SU-DHL-6 (cell line): ENCODE data around the gene SEPHS2.

ENCODE experiments used
- CTCF ChIP-seq: fragments of 200-600 bp; sonication (generic); IDR thresholded peaks from one replicate; pipeline ENCODE4 v1.5.1; 2017; ENCODE audit warnings: antibody characterized with exemption, mild to moderate bottlenecking, low read length, moderate library complexity; ENCODE audit not compliant: insufficient read depth, poor library complexity, severe bottlenecking
- EZH2phosphoT487 ChIP-seq: fragments of 200-600 bp; sonication (generic), shearing (Covaris generic); conservative IDR thresholded peaks from 2 replicates; pipeline ENCODE4 v1.6.1; 2018; ENCODE audit warnings: mild to moderate bottlenecking, antibody characterized with exemption, low read length, moderate library complexity, mixed read lengths

GRCh38 chr16:30445408-30446202, at the start of gene SEPHS2:
- TF ChIP-seq CTCF (peak; percentile 28), EZH2phosphoT487 (no peak)
